ENCODE measurements around the gene HPS6.
A peak's percentile ranks its signal among the peaks of the same experiment; 100 is the strongest.
"Not testable (repeated sequence)": the region's sequence is repeated elsewhere in the genome, so short reads cannot be mapped to it uniquely, and the experiment has no call there.

Gene HPS6

DNA sequence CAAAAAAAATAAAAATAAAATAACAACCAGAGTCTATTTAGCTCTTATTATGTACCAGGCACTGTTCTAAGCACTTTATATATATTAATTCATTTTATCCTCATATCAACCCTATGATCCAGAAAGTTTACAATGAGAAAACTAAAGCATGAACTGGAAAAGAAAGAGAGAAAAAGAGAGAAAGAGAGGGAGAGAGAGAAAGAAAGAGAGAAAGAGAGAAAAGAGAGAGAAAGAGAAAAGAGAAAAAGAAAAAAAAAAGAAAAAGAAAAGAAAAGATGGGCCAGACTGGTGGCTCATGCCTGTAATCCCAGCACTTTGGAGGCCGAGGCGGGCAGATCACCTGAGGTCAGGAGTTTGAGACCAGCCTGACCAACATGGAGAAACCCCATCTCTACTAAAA lies 19.1 kb upstream of the HPS6 start:
- no peaks in the 10 kb centered on the region for H3K36me3 ChIP-seq (ENCODE audit: control insufficient read depth in 2 of 2, insufficient read depth in 2 of 2, low read length in 2 of 2)
- H3K9ac ChIP-seq (ENCODE audit: low read length in 2 of 2): no peak overlapping the region
- no peak overlapping the region for H3K4me3 ChIP-seq (ENCODE audit: low read length in 2 of 2)
- H3K27me3 ChIP-seq (ENCODE audit: control insufficient read depth in 1 of 2, insufficient read depth in 2 of 2, low read length in 2 of 2): no peaks in the 10 kb centered on the region
- H3K4me1 ChIP-seq (ENCODE audit: control insufficient read depth, insufficient read depth, low read length): no peaks in the 10 kb centered on the region
- H3K27ac ChIP-seq (ENCODE audit: low read length): no peak overlapping the region
- no peaks in the 10 kb centered on the region for H3K9me3 ChIP-seq (ENCODE audit: control insufficient read depth in 2 of 2, low read length in 2 of 2)

DNA sequence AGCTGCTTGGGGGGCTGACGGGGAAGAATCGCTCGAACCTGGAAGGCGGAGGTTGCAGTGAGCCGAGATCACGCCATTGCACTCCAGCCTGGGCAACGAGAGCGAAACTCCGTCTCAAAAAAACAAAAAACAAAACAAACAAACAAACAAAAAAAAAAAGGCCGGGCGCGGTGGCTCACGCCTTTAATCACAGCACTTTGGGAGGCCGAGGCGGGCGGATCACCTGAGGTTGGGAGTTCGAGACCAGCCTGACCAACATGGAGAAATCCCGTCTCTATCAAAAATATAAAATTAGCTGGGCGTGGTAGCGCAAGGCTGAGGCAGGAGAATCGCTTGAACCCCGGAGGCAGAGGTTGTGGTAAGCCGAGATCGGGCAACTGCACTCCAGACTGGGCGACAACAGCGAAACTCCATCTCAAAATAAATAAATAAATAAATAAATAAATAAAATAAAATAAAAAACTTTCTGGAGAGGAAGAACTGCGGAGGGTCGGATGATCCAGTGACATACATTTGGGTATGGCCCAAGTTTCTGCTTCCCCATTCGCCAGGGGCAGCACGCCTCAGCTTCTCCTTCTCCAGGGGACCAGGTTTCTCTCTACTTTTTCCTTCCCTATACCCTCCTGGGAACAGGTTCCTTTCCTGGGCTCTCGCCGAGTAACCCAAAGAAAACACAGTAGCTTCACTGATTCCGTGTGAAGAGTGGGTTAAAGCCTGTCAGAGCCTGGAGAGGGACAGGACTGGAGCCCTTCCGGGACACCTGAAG lies 10.1 kb upstream of the HPS6 start:
- not testable (repeated sequence) for H3K36me3 ChIP-seq (ENCODE audit: control insufficient read depth in 2 of 2, insufficient read depth in 2 of 2, low read length in 2 of 2); H3K27me3 ChIP-seq (ENCODE audit: control insufficient read depth in 1 of 2, insufficient read depth in 2 of 2, low read length in 2 of 2); H3K9me3 ChIP-seq (ENCODE audit: control insufficient read depth in 2 of 2, low read length in 2 of 2); H3K4me1 ChIP-seq (ENCODE audit: control insufficient read depth, insufficient read depth, low read length)
- peak overlapping the region; percentile 96 to 97 for H3K9ac ChIP-seq (ENCODE audit: low read length in 2 of 2)
- H3K4me3 ChIP-seq (ENCODE audit: low read length in 2 of 2): peak overlapping the region; percentile 89 to 96
- peak overlapping the region; percentile 95 for H3K27ac ChIP-seq (ENCODE audit: low read length)

DNA sequence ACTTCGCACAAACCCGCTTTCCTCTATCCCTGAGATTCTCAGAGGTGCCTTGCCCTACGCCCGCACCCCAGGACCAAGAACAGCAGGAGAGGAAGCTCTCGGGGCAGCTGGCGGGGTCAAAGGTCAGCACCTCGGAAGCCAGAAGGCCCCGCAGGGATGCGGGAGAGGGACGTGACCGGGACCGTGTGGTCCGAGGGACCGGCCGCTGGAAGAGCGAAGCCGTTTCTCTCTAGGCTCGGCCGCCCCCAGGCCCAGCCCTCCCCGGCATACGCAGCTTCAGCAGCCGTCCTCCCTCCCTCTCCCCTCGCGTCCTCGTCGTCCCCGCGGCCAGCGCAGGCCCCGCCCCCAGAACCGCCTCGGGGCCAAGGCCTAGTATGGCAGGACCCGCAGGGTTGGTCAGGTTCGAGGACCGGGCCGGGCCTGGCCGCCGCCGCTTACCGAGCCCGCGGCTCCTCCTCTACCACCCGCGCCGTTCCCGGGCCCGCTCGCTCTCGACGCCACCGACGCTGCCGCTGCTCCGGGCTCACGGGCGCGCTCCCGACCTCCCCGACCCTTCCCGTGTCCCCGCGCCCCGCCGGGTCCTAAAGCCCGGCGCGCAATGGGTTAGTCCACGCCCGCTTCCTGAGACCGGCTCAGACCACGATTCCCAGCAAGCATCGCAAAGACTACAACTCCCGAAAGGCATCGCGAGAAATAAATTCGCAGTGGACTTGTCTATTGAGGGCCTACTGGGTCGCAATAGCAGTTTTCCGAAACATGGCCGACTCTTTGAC lies 9.3 kb upstream of the HPS6 start, which contains the start of gene ARMH3:
ARMH3 (minus strand) TSS at position 527 of the 773 bp plus-strand sequence. CDS start 16,059 bp downstream, outside the sequence.
- Histone ChIP-seq H3K9ac (ENCODE audit: low read length in 2 of 2) (peak within 1 kb of the TSS; percentile 96 to 97), H3K4me1 (ENCODE audit: control insufficient read depth, insufficient read depth, low read length) (peaks cover 5% of the 10 kb centered on the region), H3K9me3 (ENCODE audit: control insufficient read depth in 2 of 2, low read length in 2 of 2) (no peaks in the 10 kb centered on the region), H3K27me3 (ENCODE audit: control insufficient read depth in 1 of 2, insufficient read depth in 2 of 2, low read length in 2 of 2) (no peaks in the 10 kb centered on the region), H3K4me3 (ENCODE audit: low read length in 2 of 2) (peak within 1 kb of the TSS; percentile 89 to 96), H3K27ac (ENCODE audit: low read length) (peak within 1 kb of the TSS; percentile 95), H3K36me3 (ENCODE audit: control insufficient read depth in 2 of 2, insufficient read depth in 2 of 2, low read length in 2 of 2) (no peaks in the 10 kb centered on the region)

DNA sequence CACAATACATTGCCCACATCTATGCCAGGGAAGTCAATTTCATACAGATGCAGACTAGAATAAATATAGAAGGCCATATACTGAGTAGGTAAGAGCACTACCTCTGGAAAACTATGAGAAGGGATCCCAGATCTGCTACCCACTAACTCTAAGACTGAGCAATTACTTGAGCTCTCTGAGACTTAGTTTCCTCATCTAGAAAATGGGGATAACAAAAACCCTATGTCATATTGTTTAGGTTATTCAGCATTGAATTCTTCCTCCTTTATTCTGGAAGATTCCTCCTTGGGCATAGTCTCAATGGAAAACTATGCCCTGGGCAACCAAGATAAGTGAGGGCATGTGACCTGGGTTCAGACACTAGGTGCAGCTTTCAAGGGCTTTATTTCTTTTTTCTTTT lies 5.2 kb upstream of the HPS6 start:
- Histone ChIP-seq H3K4me3 (ENCODE audit: low read length in 2 of 2) (no peak overlapping the region), H3K27me3 (ENCODE audit: control insufficient read depth in 1 of 2, insufficient read depth in 2 of 2, low read length in 2 of 2) (no peaks in the 10 kb centered on the region), H3K4me1 (ENCODE audit: control insufficient read depth, insufficient read depth, low read length) (peaks cover 3% of the 10 kb centered on the region), H3K9ac (ENCODE audit: low read length in 2 of 2) (no peak overlapping the region), H3K27ac (ENCODE audit: low read length) (no peak overlapping the region), H3K9me3 (ENCODE audit: control insufficient read depth in 2 of 2, low read length in 2 of 2) (no peaks in the 10 kb centered on the region), H3K36me3 (ENCODE audit: control insufficient read depth in 2 of 2, insufficient read depth in 2 of 2, low read length in 2 of 2) (no peaks in the 10 kb centered on the region)

DNA sequence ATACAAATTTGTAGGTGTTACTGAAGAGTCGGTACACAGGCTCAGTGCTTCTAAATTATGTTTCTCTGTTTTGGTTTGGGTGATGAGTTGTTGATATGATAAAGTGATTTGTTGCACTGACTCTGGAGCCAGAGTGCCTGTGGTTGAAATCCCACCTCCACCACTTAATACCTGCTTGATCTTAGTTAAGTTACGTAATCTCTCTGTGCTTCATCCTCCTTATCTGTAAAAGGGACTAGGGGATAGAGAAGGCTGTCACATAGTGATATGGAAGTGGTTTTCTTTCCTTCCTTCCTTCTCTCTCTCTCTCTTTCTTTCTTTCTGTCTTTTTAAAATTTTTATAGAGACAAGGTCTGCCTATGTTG lies 664 bp upstream of the HPS6 start:
- Histone ChIP-seq H3K36me3 (ENCODE audit: control insufficient read depth in 2 of 2, insufficient read depth in 2 of 2, low read length in 2 of 2) (peaks cover 3 to 13% of the 10 kb centered on the region in 2 donors), H3K9ac (ENCODE audit: low read length in 2 of 2) (peak overlapping the region in 1 of 2 donors; percentile 87), H3K4me1 (ENCODE audit: control insufficient read depth, insufficient read depth, low read length) (peaks cover 33% of the 10 kb centered on the region), H3K27me3 (ENCODE audit: control insufficient read depth in 1 of 2, insufficient read depth in 2 of 2, low read length in 2 of 2) (no peaks in the 10 kb centered on the region), H3K4me3 (ENCODE audit: low read length in 2 of 2) (peak overlapping the region; percentile 84 to 86), H3K27ac (ENCODE audit: low read length) (peak overlapping the region; percentile 84), H3K9me3 (ENCODE audit: control insufficient read depth in 2 of 2, low read length in 2 of 2) (no peaks in the 10 kb centered on the region)

DNA sequence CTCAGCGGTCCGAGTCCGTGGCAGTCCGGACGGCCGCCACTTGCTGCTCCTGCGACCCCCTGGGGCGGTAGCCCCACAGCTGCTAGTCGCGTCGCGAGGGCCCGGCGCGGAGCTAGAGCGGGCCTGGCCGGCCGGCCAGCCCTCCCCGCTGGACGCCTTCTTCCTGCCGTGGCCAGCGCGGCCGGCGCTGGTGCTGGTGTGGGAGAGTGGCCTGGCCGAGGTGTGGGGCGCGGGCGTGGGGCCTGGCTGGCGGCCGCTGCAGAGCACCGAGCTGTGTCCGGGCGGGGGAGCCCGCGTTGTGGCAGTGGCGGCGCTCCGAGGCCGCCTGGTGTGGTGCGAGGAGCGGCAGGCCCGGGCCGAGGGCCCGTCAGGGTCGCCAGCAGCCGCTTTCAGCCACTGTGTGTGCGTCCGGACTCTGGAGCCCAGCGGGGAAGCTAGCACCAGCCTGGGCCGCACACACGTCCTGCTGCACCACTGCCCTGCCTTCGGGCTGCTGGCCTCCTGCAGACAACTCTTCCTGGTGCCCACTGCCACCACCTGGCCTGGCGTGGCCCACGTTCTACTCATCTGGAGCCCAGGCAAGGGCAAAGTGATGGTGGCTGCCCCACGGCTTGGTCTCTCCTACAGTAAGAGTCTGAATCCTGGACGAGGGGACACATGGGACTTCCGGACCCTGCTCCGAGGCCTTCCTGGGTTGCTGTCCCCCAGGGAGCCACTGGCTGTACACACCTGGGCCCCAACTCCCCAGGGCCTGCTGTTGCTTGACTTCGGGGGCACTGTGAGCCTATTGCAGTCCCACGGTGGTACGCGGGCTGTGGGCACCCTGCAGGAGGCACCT lies 631 bp downstream of the HPS6 start:
- Histone ChIP-seq H3K4me3 (ENCODE audit: low read length in 2 of 2) (peak overlapping the region; percentile 84 to 86), H3K36me3 (ENCODE audit: control insufficient read depth in 2 of 2, insufficient read depth in 2 of 2, low read length in 2 of 2) (peaks cover 3 to 13% of the 10 kb centered on the region in 2 donors), H3K9ac (ENCODE audit: low read length in 2 of 2) (peak overlapping the region; percentile 87), H3K4me1 (ENCODE audit: control insufficient read depth, insufficient read depth, low read length) (peaks cover 33% of the 10 kb centered on the region), H3K9me3 (ENCODE audit: control insufficient read depth in 2 of 2, low read length in 2 of 2) (no peaks in the 10 kb centered on the region), H3K27me3 (ENCODE audit: control insufficient read depth in 1 of 2, insufficient read depth in 2 of 2, low read length in 2 of 2) (no peaks in the 10 kb centered on the region), H3K27ac (ENCODE audit: low read length) (peak overlapping the region; percentile 84)

DNA sequence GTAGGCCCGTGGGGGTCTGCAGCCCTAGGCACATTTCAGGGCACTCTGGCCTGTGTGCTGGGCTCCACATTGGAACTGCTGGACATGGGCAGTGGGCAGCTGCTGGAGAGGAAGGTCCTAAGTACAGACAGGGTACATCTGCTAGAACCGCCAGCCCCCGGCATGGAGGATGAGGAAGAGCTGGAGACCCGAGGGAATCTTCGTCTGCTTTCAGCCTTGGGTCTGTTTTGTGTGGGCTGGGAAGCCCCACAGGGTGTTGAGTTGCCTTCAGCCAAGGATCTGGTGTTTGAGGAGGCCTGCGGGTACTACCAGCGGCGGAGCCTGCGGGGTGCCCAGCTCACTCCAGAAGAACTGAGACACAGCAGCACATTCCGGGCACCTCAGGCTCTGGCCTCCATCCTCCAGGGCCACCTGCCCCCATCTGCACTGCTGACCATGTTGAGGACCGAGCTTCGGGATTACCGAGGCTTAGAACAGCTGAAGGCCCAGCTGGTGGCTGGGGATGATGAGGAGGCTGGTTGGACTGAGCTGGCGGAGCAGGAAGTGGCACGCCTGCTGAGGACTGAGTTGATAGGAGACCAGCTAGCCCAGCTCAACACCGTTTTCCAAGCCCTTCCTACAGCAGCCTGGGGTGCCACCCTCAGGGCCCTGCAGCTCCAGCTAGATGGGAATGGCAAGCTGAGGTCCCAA lies 1.4 kb downstream of the HPS6 start:
- H3K4me3 ChIP-seq (ENCODE audit: low read length in 2 of 2): peak overlapping the region; percentile 84 to 86
- no peaks in the 10 kb centered on the region for H3K9me3 ChIP-seq (ENCODE audit: control insufficient read depth in 2 of 2, low read length in 2 of 2)
- H3K4me1 ChIP-seq (ENCODE audit: control insufficient read depth, insufficient read depth, low read length): peaks cover 33% of the 10 kb centered on the region
- peak overlapping the region; percentile 84 for H3K27ac ChIP-seq (ENCODE audit: low read length)
- no peaks in the 10 kb centered on the region for H3K27me3 ChIP-seq (ENCODE audit: control insufficient read depth in 1 of 2, insufficient read depth in 2 of 2, low read length in 2 of 2)
- H3K9ac ChIP-seq (ENCODE audit: low read length in 2 of 2): peak overlapping the region; percentile 87
- peaks cover 3 to 13% of the 10 kb centered on the region in 2 donors for H3K36me3 ChIP-seq (ENCODE audit: control insufficient read depth in 2 of 2, insufficient read depth in 2 of 2, low read length in 2 of 2)

DNA sequence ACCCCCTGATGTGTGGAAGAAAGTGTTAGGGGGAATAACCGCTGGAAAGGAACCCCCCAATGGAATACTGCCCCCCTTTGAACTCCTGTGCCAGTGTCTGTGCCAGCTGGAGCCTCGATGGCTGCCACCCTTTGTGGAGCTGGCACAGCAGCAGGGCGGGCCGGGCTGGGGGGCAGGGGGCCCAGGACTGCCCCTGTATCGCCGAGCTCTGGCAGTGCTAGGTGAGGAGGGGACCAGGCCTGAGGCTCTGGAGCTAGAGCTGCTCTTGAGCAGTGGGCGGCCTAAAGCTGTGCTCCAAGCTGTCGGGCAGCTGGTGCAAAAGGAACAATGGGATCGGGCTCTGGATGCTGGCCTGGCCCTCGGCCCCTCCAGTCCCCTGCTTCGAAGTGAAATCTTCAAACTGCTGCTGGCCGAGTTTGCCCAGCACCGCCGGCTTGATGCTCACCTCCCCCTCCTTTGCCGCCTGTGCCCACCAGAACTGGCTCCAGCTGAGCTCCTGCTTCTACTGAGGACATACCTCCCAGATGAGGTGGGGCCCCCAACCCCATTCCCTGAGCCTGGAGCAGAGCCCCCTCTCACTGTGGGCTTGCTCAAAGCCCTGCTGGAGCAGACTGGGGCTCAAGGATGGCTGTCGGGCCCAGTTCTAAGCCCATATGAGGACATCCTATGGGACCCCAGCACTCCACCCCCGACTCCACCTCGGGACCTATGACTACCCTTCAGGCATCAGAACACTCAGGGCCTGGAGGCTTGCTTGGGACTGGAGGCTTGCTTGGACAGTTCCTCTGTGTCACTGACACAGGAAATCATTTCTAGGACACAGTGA lies 2.2 kb downstream of the HPS6 start:
- H3K9me3 ChIP-seq (ENCODE audit: control insufficient read depth in 2 of 2, low read length in 2 of 2): no peaks in the 10 kb centered on the region
- no peak overlapping the region for H3K9ac ChIP-seq (ENCODE audit: low read length in 2 of 2)
- no peaks in the 10 kb centered on the region for H3K27me3 ChIP-seq (ENCODE audit: control insufficient read depth in 1 of 2, insufficient read depth in 2 of 2, low read length in 2 of 2)
- H3K4me3 ChIP-seq (ENCODE audit: low read length in 2 of 2): no peak overlapping the region
- H3K27ac ChIP-seq (ENCODE audit: low read length): no peak overlapping the region
- peaks cover 3 to 13% of the 10 kb centered on the region in 2 donors for H3K36me3 ChIP-seq (ENCODE audit: control insufficient read depth in 2 of 2, insufficient read depth in 2 of 2, low read length in 2 of 2)
- peaks cover 33% of the 10 kb centered on the region for H3K4me1 ChIP-seq (ENCODE audit: control insufficient read depth, insufficient read depth, low read length)

DNA sequence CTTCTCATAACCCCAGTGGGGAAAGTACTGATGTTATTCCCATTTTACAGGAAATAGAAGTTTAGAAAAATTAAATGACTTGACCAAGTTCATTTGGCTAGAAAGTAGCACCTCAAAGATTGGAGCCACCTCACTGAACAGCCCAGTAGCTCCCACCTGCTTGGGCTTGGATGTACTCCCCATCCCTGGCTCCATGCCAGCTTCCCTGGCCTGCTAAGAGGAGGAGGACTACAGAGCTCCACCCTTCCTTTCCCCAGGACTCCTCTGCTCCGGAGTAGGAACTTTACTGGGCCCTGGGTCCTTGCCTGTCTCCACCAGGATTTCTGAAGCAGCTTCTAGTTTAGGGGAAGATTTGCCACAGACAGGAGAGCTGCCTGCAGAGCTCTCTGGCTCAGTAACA lies 3.1 kb downstream of the HPS6 start:
- Histone ChIP-seq H3K36me3 (ENCODE audit: control insufficient read depth in 2 of 2, insufficient read depth in 2 of 2, low read length in 2 of 2) (peaks cover 3 to 13% of the 10 kb centered on the region in 2 donors), H3K27ac (ENCODE audit: low read length) (no peak overlapping the region), H3K9ac (ENCODE audit: low read length in 2 of 2) (no peak overlapping the region), H3K9me3 (ENCODE audit: control insufficient read depth in 2 of 2, low read length in 2 of 2) (no peaks in the 10 kb centered on the region), H3K27me3 (ENCODE audit: control insufficient read depth in 1 of 2, insufficient read depth in 2 of 2, low read length in 2 of 2) (no peaks in the 10 kb centered on the region), H3K4me3 (ENCODE audit: low read length in 2 of 2) (no peak overlapping the region), H3K4me1 (ENCODE audit: control insufficient read depth, insufficient read depth, low read length) (peaks cover 37% of the 10 kb centered on the region)
